ENCODE data around the gene TBC1D3.
"Not testable (repeated sequence)": the region's sequence is repeated elsewhere in the genome, so short reads cannot be mapped to it uniquely, and the experiment has no call there.

The TBC1D3 gene

GRCh38 chr17:38192455-38192854, at the start of gene TBC1D3:
Gene TBC1D3 (minus strand): TSS chr17:38192555. CDS start chr17:38191029, 1,526 bp downstream.
- H3K4me3 ChIP-seq (ENCODE audit: low read depth, low read length); H3K27ac ChIP-seq (ENCODE audit: low read depth, low read length); H3K9ac ChIP-seq (ENCODE audit: low read length); H3K36me3 ChIP-seq (ENCODE audit: control insufficient read depth, insufficient read depth, low read length); H3K4me1 ChIP-seq (ENCODE audit: control insufficient read depth, insufficient read depth, low read length); H3K9me3 ChIP-seq (ENCODE audit: control insufficient read depth, insufficient read depth, low read depth, low read length); H3K27me3 ChIP-seq (ENCODE audit: control insufficient read depth, insufficient read depth, low read length): not testable (repeated sequence)

- H3K36me3 ChIP-seq (ENCODE audit: control insufficient read depth, insufficient read depth, low read length); H3K27me3 ChIP-seq (ENCODE audit: control insufficient read depth, insufficient read depth, low read length): not testable (repeated sequence)
Observed at GRCh38 chr17:38232790-38233189, 40.4 kb upstream of the TBC1D3 start.

GRCh38 chr17:38225844-38226495, 33.6 kb upstream of the TBC1D3 start:
- not testable (repeated sequence) for H3K4me1 ChIP-seq (ENCODE audit: control insufficient read depth, insufficient read depth, low read length); H3K9ac ChIP-seq (ENCODE audit: low read length); H3K36me3 ChIP-seq (ENCODE audit: control insufficient read depth, insufficient read depth, low read length); H3K4me3 ChIP-seq (ENCODE audit: low read depth, low read length); H3K27ac ChIP-seq (ENCODE audit: low read depth, low read length); H3K27me3 ChIP-seq (ENCODE audit: control insufficient read depth, insufficient read depth, low read length); H3K9me3 ChIP-seq (ENCODE audit: control insufficient read depth, insufficient read depth, low read depth, low read length)

More at GRCh38 chr17:38232790-38233189, 40.4 kb upstream of the TBC1D3 start:
- not testable (repeated sequence) for H3K4me3 ChIP-seq (ENCODE audit: low read depth, low read length); H3K9ac ChIP-seq (ENCODE audit: low read length); H3K27ac ChIP-seq (ENCODE audit: low read depth, low read length); H3K9me3 ChIP-seq (ENCODE audit: control insufficient read depth, insufficient read depth, low read depth, low read length); H3K4me1 ChIP-seq (ENCODE audit: control insufficient read depth, insufficient read depth, low read length)

- not testable (repeated sequence) for H3K4me3 ChIP-seq (ENCODE audit: low read depth, low read length); H3K27me3 ChIP-seq (ENCODE audit: control insufficient read depth, insufficient read depth, low read length); H3K4me1 ChIP-seq (ENCODE audit: control insufficient read depth, insufficient read depth, low read length); H3K9me3 ChIP-seq (ENCODE audit: control insufficient read depth, insufficient read depth, low read depth, low read length); H3K36me3 ChIP-seq (ENCODE audit: control insufficient read depth, insufficient read depth, low read length); H3K27ac ChIP-seq (ENCODE audit: low read depth, low read length); H3K9ac ChIP-seq (ENCODE audit: low read length)
Observed at GRCh38 chr17:38220867-38221266, 28.5 kb upstream of the TBC1D3 start.

GRCh38 chr17:38200271-38200670, 7.9 kb upstream of the TBC1D3 start:
- not testable (repeated sequence) for H3K36me3 ChIP-seq (ENCODE audit: control insufficient read depth, insufficient read depth, low read length); H3K4me1 ChIP-seq (ENCODE audit: control insufficient read depth, insufficient read depth, low read length); H3K9ac ChIP-seq (ENCODE audit: low read length); H3K9me3 ChIP-seq (ENCODE audit: control insufficient read depth, insufficient read depth, low read depth, low read length); H3K4me3 ChIP-seq (ENCODE audit: low read depth, low read length); H3K27ac ChIP-seq (ENCODE audit: low read depth, low read length); H3K27me3 ChIP-seq (ENCODE audit: control insufficient read depth, insufficient read depth, low read length)

GRCh38 chr17:38134860-38135259, 57.5 kb downstream of the TBC1D3 start:
- H3K36me3 ChIP-seq (ENCODE audit: control insufficient read depth, insufficient read depth, low read length); H3K27ac ChIP-seq (ENCODE audit: low read depth, low read length); H3K9ac ChIP-seq (ENCODE audit: low read length); H3K4me1 ChIP-seq (ENCODE audit: control insufficient read depth, insufficient read depth, low read length); H3K27me3 ChIP-seq (ENCODE audit: control insufficient read depth, insufficient read depth, low read length); H3K9me3 ChIP-seq (ENCODE audit: control insufficient read depth, insufficient read depth, low read depth, low read length); H3K4me3 ChIP-seq (ENCODE audit: low read depth, low read length): not testable (repeated sequence)
